GM18499 (cell line): ENCODE measurements around the gene PARM1.

ENCODE experiments used
- ATAC-seq: cut with Tn5 transposase; IDR thresholded peaks from one replicate; pipeline ENCODE4 v1.9.1; 2021; ENCODE audit warnings: moderate number of reproducible peaks; ENCODE audit not compliant: insufficient read depth, unreplicated experiment

PARM1 gene

GRCh38 chr4:75057369-75057768 is 124.5 kb downstream of the PARM1 start:
- ATAC-seq: no peak

GRCh38 chr4:75058486-75058885 is 125.6 kb downstream of the PARM1 start:
- no peak for ATAC-seq

- ATAC-seq: no peak
Observed at GRCh38 chr4:75063433-75063832, 130.5 kb downstream of the PARM1 start.

- ATAC-seq: no peak
Observed at GRCh38 chr4:75065909-75066308, 133.0 kb downstream of the PARM1 start.

- ATAC-seq: no peak
Observed at GRCh38 chr4:75069493-75070074, 136.7 kb downstream of the PARM1 start.

- ATAC-seq: no peak
Observed at GRCh38 chr4:75071317-75071716, 138.4 kb downstream of the PARM1 start.

GRCh38 chr4:75080888-75081287 is 148.0 kb downstream of the PARM1 start:
- ATAC-seq: no peak

GRCh38 chr4:75081561-75081960 is 148.6 kb downstream of the PARM1 start:
- ATAC-seq: no peak

GRCh38 chr4:75087416-75087815 is 154.5 kb downstream of the PARM1 start:
- no peak for ATAC-seq

GRCh38 chr4:75087865-75088264 is 154.9 kb downstream of the PARM1 start:
- no peak for ATAC-seq

GRCh38 chr4:75089206-75089605 is 156.3 kb downstream of the PARM1 start:
- no peak for ATAC-seq

- ATAC-seq: peak; percentile 63
Observed at GRCh38 chr4:75099321-75099720, 166.4 kb downstream of the PARM1 start.
